ENCODE measurements around the gene SERPINC1. TPM values are rescaled to one million over a fixed set of nuclear protein-coding genes. Genes with fewer than 3 reads are reported as not detected.

Gene SERPINC1
- total and polyA plus RNA-seq, 9 of the 15 experiments (the other 6 are each of a cell fraction or from before 2014, with no cell fraction given) = 0.07 to 1.2 (median 0.50) TPM

DNA sequence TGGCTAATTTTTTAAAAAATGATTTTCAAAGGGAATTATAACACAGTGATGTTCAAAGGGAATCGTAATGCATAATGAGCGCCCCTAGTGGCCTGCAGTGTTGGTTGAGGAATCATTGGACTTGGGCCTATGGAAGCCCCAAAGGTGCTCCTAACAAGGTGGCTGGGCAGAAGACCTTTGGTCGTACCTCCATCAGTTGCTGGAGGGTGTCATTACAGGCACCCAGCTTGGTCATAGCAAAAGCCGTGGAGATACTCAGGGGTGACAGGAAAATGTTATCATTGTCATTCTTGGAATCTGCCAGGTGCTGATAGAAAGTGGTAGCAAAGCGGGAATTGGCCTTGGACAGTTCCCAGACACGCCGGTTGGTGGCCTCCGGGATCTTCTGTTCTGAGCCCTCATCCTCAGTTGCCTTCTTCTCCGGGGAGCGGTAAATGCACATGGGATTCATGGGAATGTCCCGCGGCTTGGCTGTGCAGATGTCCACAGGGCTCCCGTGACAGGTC lies 2.7 kb downstream of the SERPINC1 start (continued):
- peak; percentile 64 for TF ChIP-seq CTCFL (IDR thresholded peaks at IDR 0.05; ENCODE audit: borderline replicate concordance, insufficient read depth, low read depth, low read length, poor library complexity, severe bottlenecking)
- TF ChIP-seq KAT2B (IDR thresholded peaks at IDR 0.05; ENCODE audit: low read depth, low read length) = no peak
- TF ChIP-seq EP300 (IDR thresholded peaks at IDR 0.05; ENCODE audit: low read length) = 0 out of 2 replicates have a peak, but pooled peaks have one; percentile 15
- TF ChIP-seq RB1 (IDR thresholded peaks at IDR 0.05; ENCODE audit: low read depth) = 0 out of 2 replicates have a peak, but pooled peaks have one; percentile 21
- 0 out of 2 replicates have a peak, but pooled peaks have one; percentile 28 for TF ChIP-seq ZNF24 (IDR thresholded peaks at IDR 0.05)
- no peak for TF ChIP-seq NFE2 (IDR thresholded peaks at IDR 0.05; ENCODE audit: low read depth)
- TF ChIP-seq L3MBTL2 (IDR thresholded peaks at IDR 0.05) = no peak
- TF ChIP-seq, protein P1, sequence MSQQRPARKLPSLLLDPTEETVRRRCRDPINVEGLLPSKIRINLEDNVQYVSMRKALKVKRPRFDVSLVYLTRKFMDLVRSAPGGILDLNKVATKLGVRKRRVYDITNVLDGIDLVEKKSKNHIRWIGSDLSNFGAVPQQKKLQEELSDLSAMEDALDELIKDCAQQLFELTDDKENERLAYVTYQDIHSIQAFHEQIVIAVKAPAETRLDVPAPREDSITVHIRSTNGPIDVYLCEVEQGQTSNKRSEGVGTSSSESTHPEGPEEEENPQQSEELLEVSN (IDR thresholded peaks at IDR 0.05; ENCODE audit: borderline replicate concordance in 1 of 2, extremely low read depth in 1 of 2, insufficient read depth in 1 of 2, insufficient read length in 1 of 2, low read depth in 1 of 2, low read length in 1 of 2, poor library complexity in 1 of 2, severe bottlenecking in 1 of 2) = peak in 1 of 2 experiments; percentile 19
- TF ChIP-seq MEIS2 (IDR thresholded peaks at IDR 0.05; ENCODE audit: partially characterized antibody) = no peak
- TF ChIP-seq SNRNP70 (optimal IDR thresholded peaks at IDR 0.05; ENCODE audit: low read depth, low read length) = no peak
- peak; percentile 55; the same call in 1 of the 2 replicates for TF ChIP-seq CREM (IDR thresholded peaks at IDR 0.05; ENCODE audit: low read depth)
- no peak for TF ChIP-seq ETV1 (tag; conservative IDR thresholded peaks at IDR 0.05; ENCODE audit: low read depth)
- TF ChIP-seq PATZ1 (CRISPR knock-in tag; IDR thresholded peaks at IDR 0.05; ENCODE audit: borderline replicate concordance) = no peak
- TF ChIP-seq ZNF57 (CRISPR knock-in tag; IDR thresholded peaks at IDR 0.05) = no peak
- TF ChIP-seq ZNF347 (CRISPR knock-in tag; IDR thresholded peaks at IDR 0.05; ENCODE audit: low read depth) = no peak
- no peak for TF ChIP-seq E4F1 (CRISPR knock-in tag; IDR thresholded peaks at IDR 0.05; ENCODE audit: borderline replicate concordance)
- TF ChIP-seq IRF2 (CRISPR knock-in tag; IDR thresholded peaks at IDR 0.05) = no peak
- TF ChIP-seq ZC3H11A (IDR thresholded peaks at IDR 0.05; ENCODE audit: low read depth, low read length) = 0 out of 2 replicates have a peak, but pooled peaks have one; percentile 71
- TF ChIP-seq CEBPG (CRISPR knock-in tag; IDR thresholded peaks at IDR 0.05) = no peak
- TF ChIP-seq CEBPG (tag; conservative IDR thresholded peaks at IDR 0.05 in 1 of 2, IDR thresholded peaks at IDR 0.05 in 1 of 2) = no peak

Data from K562 (cell line).